ENCODE results near the gene PURB. TPM values are rescaled to one million over a fixed set of nuclear protein-coding genes. Genes with fewer than 3 reads are reported as not detected.
A peak's percentile ranks its signal among the peaks of the same experiment; 100 is the strongest.

PURB gene
- total and polyA plus RNA-seq, 9 of the 15 experiments (the other 6 are each of a cell fraction or from before 2014, with no cell fraction given) = 1.6 to 14.1 (median 8.8) TPM

GRCh38 chr7:44847920-44848634 lies 37.3 kb downstream of the PURB start, which contains the start of gene H2AZ2 (continued):
- TF ChIP-seq ARID3B (CRISPR knock-in tag; IDR thresholded peaks at IDR 0.05; ENCODE audit: borderline replicate concordance) (no peak), MAFK (IDR thresholded peaks at IDR 0.05; ENCODE audit: low read length) (no peak), ESRRA (IDR thresholded peaks at IDR 0.05; ENCODE audit: borderline replicate concordance, low read depth) (0 out of 2 replicates have a peak, but pooled peaks have one; percentile 41), NRF1 (conservative IDR thresholded peaks at IDR 0.05 in 1 of 2, IDR thresholded peaks at IDR 0.05 in 1 of 2) (peak; percentile 59 to 67; a peak in 3 of 4 replicates), TEAD4 (IDR thresholded peaks at IDR 0.05; ENCODE audit: low read length) (no peak; the same call in 1 of the 2 replicates), TEAD4 (CRISPR knock-in tag; IDR thresholded peaks at IDR 0.05; ENCODE audit: borderline replicate concordance) (no peak), ZNF780A (CRISPR knock-in tag; IDR thresholded peaks at IDR 0.05) (no peak), ZNF584 (CRISPR knock-in tag; IDR thresholded peaks at IDR 0.05; ENCODE audit: low read depth) (0 out of 2 replicates have a peak, but pooled peaks have one; percentile 8), ETS2 (tag; IDR thresholded peaks at IDR 0.05; ENCODE audit: borderline replicate concordance, poor library complexity, severe bottlenecking) (no peak), MIER1 (IDR thresholded peaks at IDR 0.05; ENCODE audit: low read depth) (no peak), THAP12 (CRISPR knock-in tag; IDR thresholded peaks at IDR 0.05) (peak; percentile 95), ZNF407 (IDR thresholded peaks at IDR 0.05; ENCODE audit: low read depth) (no peak), ZSCAN32 (CRISPR knock-in tag; IDR thresholded peaks at IDR 0.05) (peak; percentile 26; the same call in 1 of the 2 replicates), PHTF2 (CRISPR knock-in tag; IDR thresholded peaks at IDR 0.05) (no peak), SRSF1 (IDR thresholded peaks at IDR 0.05; ENCODE audit: low read depth, low read length) (no peak), ZNF165 (CRISPR knock-in tag; IDR thresholded peaks at IDR 0.05; ENCODE audit: borderline replicate concordance) (no peak)

Data from K562 (cell line).